RWPE1 (cell line): ENCODE measurements around the gene USP54.

Experiments used
- CTCF ChIA-PET: fragments of 350-600 bp; sonication (Branson Sonifier 250); formaldehyde crosslinking; extraction: SDS; loops from one replicate; lab custom pipeline; 2021; lab: Yijun Ruan, JAX
- POLR2A ChIA-PET: fragments of 400-600 bp; formaldehyde crosslinking; extraction: SDS; loops from one replicate; lab custom pipeline; 2020; ENCODE audit warnings: antibody characterized with exemption; ENCODE audit not compliant: low non-redundant PET; lab: Yijun Ruan, JAX
- DNase-seq: peaks from one replicate; pipeline ENCODE4 v3.0.0; 2012; ENCODE audit warnings: low spot score
- H3K27ac ChIP-seq: fragments of 450-650 bp; 2 replicates; pipeline ENCODE4 v1.5.1; 2017
- CTCF ChIP-seq: fragments of 450-650 bp; conservative IDR thresholded peaks from 2 replicates; pipeline ENCODE4 v1.5.1; 2017; ENCODE audit warnings: low read depth, mild to moderate bottlenecking

Gene USP54

GRCh38 chr10:73590881-73591799 is at the start of gene USP54:
TSS of gene USP54 (minus strand) at chr10:73591342. CDS start at chr10:73575658, 15,684 bp downstream.
- CTCF ChIA-PET, result interaction anchor here (0.6 to 0.9 kb wide), 3 partner anchors 14 to 53 kb away, joined by 3 to 4 read pairs (median 3); no protein-coding TSS in a partner anchor
- no peak for TF ChIP-seq CTCF
- peak; percentile 36 for DNase-seq
- no peak within 1 kb of the TSS for H3K27ac ChIP-seq
- POLR2A ChIA-PET, result interaction anchor here (0.9 kb wide), 1 partner anchor 18 kb away, joined by 3 read pairs; no protein-coding TSS in a partner anchor

GRCh38 chr10:73639286-73639685 is 48.1 kb upstream of the USP54 start:
- POLR2A ChIA-PET, result interaction anchor here (0.6 kb wide), 1 partner anchor 61 kb away, joined by 3 read pairs; no protein-coding TSS in a partner anchor
- H3K27ac ChIP-seq, result no peak overlapping the region
- CTCF ChIA-PET, result no interaction called here
- TF ChIP-seq CTCF, result no peak
- no peak for DNase-seq

GRCh38 chr10:73635781-73636180 is 44.6 kb upstream of the USP54 start:
- DNase-seq, result no peak
- H3K27ac ChIP-seq, result no peak overlapping the region
- ChIA-PET POLR2A (no interaction called here), CTCF (interaction anchor here (0.6 kb wide), 2 partner anchors 36 to 1248 kb away, joined by 3 read pairs; no protein-coding TSS in a partner anchor)
- no peak for TF ChIP-seq CTCF

- no peak for DNase-seq
- ChIA-PET CTCF (interaction anchor here (0.9 kb wide), 1 partner anchor 9 kb away, joined by 5 read pairs; no protein-coding TSS in a partner anchor), POLR2A (no interaction called here)
- no peak overlapping the region for H3K27ac ChIP-seq
- no peak for TF ChIP-seq CTCF
Observed at GRCh38 chr10:73634421-73634820, 43.3 kb upstream of the USP54 start.

GRCh38 chr10:73629165-73629564 is 38.0 kb upstream of the USP54 start:
- POLR2A ChIA-PET, result interaction anchor here (0.6 kb wide), 2 partner anchors 27 to 197 kb away, joined by 3 read pairs; no protein-coding TSS in a partner anchor
- CTCF ChIA-PET, result interaction anchor here (0.6 kb wide), 1 partner anchor 206 kb away, joined by 5 read pairs; no protein-coding TSS in a partner anchor
- H3K27ac ChIP-seq, result no peak overlapping the region
- DNase-seq, result no peak
- no peak for TF ChIP-seq CTCF

- ChIA-PET CTCF (no interaction called here), POLR2A (interaction anchor here (0.6 kb wide), 1 partner anchor 242 kb away, joined by 4 read pairs; no protein-coding TSS in a partner anchor)
- no peak for TF ChIP-seq CTCF
- no peak for DNase-seq
- 0 out of 2 replicates have a peak overlapping the region, but pooled peaks have one; percentile 37 for H3K27ac ChIP-seq
Observed at GRCh38 chr10:73628405-73628804, 37.3 kb upstream of the USP54 start.
